Neural cell (in vitro differentiated cells): ENCODE results near the gene PPFIA4.

ENCODE experiments used
- EP300 ChIP-seq: fragments of 450-650 bp; conservative IDR thresholded peaks from 2 replicates; pipeline ENCODE4 v1.6.1; 2014; ENCODE audit warnings: antibody characterized with exemption, mild to moderate bottlenecking, moderate library complexity; ENCODE audit not compliant: poor library complexity, severe bottlenecking
- EZH2 ChIP-seq: fragments of 200-600, 300-800 bp; shearing (Covaris generic), sonication (generic); IDR thresholded peaks from 2 replicates; pipeline ENCODE4 v1.6.1; 2014; ENCODE audit warnings: antibody characterized with exemption, low read length, borderline replicate concordance, mild to moderate bottlenecking; ENCODE audit not compliant: insufficient read depth, poor library complexity, severe bottlenecking
- MXI1 ChIP-seq: fragments of 450-650 bp; conservative IDR thresholded peaks from 2 replicates; pipeline ENCODE4 v1.6.1; 2014; ENCODE audit warnings: antibody characterized with exemption, mild to moderate bottlenecking; ENCODE audit not compliant: poor library complexity, severe bottlenecking
- POLR2AphosphoS5 ChIP-seq: IDR thresholded peaks from 2 replicates; pipeline ENCODE4 v1.6.1; 2012
- RAD21 ChIP-seq: fragments of 450-650 bp; conservative IDR thresholded peaks from 2 replicates; pipeline ENCODE4 v1.6.1; 2014; ENCODE audit warnings: antibody characterized with exemption, mild to moderate bottlenecking, moderate library complexity
- REST ChIP-seq: IDR thresholded peaks from 2 replicates; pipeline ENCODE4 v1.6.1; 2012; ENCODE audit warnings: borderline replicate concordance
- SMC3 ChIP-seq: fragments of 450-650 bp; conservative IDR thresholded peaks from 2 replicates; pipeline ENCODE4 v1.6.1; 2014; ENCODE audit warnings: antibody characterized with exemption, mild to moderate bottlenecking, moderate library complexity; ENCODE audit not compliant: poor library complexity
- TAF1 ChIP-seq: IDR thresholded peaks from 2 replicates; pipeline ENCODE4 v1.6.1; 2012; ENCODE audit warnings: low read depth
- TF ChIP-seq, protein P1 (sequence below): fragments of 450-650 bp; IDR thresholded peaks from 2 replicates; pipeline ENCODE4 v1.5.1; 2014; ENCODE audit warnings: antibody characterized with exemption, mild to moderate bottlenecking, moderate library complexity; ENCODE audit not compliant: poor library complexity, severe bottlenecking

GRCh38 chr1:203095061-203095690, 68.9 kb downstream of the PPFIA4 start:
- no peak for TF ChIP-seq RAD21
- TF ChIP-seq, protein P1, sequence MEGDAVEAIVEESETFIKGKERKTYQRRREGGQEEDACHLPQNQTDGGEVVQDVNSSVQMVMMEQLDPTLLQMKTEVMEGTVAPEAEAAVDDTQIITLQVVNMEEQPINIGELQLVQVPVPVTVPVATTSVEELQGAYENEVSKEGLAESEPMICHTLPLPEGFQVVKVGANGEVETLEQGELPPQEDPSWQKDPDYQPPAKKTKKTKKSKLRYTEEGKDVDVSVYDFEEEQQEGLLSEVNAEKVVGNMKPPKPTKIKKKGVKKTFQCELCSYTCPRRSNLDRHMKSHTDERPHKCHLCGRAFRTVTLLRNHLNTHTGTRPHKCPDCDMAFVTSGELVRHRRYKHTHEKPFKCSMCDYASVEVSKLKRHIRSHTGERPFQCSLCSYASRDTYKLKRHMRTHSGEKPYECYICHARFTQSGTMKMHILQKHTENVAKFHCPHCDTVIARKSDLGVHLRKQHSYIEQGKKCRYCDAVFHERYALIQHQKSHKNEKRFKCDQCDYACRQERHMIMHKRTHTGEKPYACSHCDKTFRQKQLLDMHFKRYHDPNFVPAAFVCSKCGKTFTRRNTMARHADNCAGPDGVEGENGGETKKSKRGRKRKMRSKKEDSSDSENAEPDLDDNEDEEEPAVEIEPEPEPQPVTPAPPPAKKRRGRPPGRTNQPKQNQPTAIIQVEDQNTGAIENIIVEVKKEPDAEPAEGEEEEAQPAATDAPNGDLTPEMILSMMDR: no peak
- TF ChIP-seq TAF1: no peak
- no peak for TF ChIP-seq POLR2AphosphoS5
- TF ChIP-seq EP300: no peak
- TF ChIP-seq REST: no peak
- TF ChIP-seq EZH2: no peak
- TF ChIP-seq MXI1: no peak
- no peak for TF ChIP-seq SMC3
